Smooth muscle cell of the brain vasculature (primary cell): ENCODE data around the gene R3HDM2.
A peak's percentile ranks its signal among the peaks of the same experiment; 100 is the strongest.
"Not testable (repeated sequence)": the region's sequence is repeated elsewhere in the genome, so short reads cannot be mapped to it uniquely, and the experiment has no call there.

Source experiments
- DNase-seq: peaks from one replicate; pipeline ENCODE4 v3.0.0-alpha.2; 2012; ENCODE audit warnings: low read depth, low spot score

The R3HDM2 gene

DNA sequence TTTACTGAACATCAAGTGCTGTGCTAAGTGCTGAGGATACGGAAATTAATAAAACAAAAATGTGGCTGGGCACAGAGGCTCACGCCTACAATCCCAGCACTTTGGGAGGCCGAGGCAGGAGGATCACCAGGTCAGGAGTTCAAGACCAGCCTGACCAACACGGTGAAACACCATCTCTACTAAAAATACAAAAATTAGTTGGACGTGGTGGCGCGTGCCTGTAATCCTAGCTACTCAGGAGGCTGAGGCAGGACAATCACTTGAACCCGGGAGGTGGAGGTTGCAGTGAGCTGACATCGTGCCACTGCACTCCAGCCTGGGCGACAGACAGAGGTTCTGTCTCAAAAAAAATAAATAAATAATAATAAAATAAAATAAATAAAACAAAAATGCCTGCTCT is 3.9 kb downstream of the R3HDM2 start:
- DNase-seq: not testable (repeated sequence)

DNA sequence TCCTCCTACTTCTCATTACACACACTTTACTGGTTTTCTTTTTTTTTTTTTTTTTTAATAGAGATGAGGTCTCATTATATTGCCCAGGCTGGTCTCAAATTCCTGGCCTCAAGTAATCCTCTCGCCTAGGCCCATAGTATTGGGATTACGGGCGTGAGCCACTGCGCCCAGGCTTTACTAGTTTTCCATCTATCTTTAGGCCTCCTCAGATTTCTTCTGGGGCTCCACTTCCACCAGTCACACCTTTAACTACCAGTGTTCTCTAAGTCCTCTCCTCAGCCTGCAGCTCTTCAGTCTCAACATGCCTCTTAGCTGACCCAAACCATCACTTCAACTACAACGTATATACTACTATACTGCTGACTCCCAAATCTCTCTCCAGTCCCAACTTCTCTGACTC is 10.4 kb downstream of the R3HDM2 start:
- DNase-seq: no peak

DNA sequence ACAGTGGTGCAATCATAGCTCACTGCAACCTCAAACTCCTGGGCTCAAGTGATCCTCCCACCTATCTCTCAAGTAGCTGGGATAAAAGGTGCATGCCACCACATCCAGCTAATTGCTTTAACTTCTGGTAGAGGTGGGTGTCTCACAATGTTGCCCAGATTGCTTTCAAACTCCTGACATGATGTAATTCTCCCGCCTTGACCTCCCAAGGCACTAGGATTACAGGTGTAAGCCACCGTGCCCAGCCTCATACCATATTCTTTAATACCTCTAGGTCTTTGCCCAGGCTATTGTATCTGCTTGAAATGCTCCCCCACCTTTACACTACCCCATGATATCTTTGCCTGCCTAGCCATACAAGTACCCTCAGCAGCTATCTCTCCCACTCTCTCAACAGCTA is 11.3 kb downstream of the R3HDM2 start:
- DNase-seq: no peak

DNA sequence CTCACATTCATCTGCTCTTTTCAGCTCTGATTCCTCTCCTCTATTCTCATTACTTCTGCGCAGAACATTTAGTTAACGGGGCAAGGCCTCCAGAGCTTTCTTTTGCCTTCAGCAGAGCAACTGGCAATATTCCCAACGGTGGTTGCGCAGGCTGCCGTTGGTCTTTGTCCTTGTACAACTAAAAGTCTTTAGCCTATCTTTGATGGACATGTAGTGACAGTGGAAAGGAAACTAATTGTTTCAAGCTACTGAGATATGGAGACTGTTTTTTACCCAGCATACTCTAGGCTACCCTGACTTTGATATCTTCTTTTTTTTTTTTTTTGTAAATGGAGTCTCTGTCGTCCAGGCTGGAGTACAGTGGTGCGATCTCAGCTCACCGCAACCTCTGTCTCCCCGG is 12.6 kb downstream of the R3HDM2 start:
- DNase-seq: no peak

DNA sequence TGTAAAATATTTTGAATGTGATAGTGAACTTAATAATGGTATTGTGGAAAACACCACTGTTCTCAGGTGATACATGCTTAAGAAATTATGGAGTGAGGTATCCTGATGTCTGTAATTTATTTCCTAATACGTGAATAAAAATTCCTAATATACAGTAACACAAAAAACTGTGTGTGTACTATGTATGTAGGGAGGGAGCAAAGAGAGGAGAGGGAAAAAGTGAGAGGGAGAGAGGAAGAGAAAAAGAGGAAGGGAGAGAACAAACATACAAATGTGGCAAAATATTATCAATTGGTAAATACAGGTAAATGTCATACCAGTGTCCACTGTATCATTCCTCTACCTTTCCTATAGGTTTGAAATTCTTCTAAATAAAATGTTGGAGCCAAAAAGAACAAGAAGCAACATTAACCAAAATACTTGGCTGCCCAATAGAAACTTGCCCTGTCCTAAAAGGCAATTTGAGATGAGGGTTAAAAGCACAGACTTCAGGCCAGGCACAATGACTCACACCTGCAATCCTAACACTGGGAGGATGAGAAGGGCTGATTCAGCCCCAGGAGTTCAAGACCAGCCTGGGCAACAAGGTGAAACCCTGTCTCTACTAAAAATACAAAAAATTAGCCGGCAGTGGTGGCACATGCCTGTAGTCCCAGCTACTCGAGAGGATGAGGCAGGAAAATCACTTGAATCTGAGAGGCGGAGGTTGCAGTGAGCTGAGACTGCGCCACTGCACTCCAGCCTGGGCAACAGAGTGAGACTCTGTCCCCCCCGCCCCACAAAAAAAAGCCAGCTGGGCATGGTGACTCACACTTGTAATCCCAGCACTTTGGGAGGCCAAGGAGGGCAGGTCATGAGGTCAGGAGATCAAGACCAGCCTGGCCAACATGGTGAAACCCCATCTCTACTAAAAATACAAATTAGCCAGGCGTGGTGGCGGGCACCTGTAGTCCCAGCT is 14.5 kb downstream of the R3HDM2 start:
- no peak for DNase-seq

DNA sequence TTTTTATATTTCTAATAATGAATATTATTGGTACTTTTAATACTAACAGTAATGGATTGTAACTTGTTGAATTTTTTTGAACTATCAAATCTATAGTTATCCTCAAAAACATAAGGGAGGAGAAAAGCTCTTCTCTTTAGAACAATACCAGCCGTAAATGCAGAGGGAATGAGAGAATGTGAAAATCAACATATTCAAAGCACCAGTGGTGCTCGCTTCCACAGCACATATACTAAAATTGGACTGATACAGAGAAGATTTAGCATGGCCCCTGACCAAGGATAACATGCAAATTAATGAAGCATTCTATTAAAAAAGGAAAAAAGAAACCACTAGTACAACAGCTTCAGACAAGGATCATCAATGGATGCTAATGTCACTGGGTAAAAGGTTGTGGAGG is 15.8 kb downstream of the R3HDM2 start:
- DNase-seq: no peak

DNA sequence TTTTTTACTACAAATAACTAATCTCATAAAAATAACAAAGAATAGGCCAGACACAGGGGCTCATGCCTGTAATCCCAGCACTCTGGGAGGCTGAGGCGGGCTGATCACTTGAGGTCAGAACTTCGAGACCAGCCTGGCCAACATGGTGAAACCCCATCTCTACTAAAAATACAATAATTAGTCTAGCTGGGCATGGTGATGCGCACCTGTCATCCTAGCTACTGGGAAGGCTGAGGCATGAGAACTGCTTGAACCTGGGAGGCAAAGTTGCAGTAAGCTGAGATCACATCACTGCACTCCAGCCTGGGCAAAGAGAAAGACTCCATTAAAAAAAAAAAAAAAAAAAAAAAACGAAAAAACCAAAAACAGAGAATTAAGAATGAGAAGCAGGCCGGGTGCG is 16.7 kb downstream of the R3HDM2 start:
- DNase-seq: not testable (repeated sequence)

DNA sequence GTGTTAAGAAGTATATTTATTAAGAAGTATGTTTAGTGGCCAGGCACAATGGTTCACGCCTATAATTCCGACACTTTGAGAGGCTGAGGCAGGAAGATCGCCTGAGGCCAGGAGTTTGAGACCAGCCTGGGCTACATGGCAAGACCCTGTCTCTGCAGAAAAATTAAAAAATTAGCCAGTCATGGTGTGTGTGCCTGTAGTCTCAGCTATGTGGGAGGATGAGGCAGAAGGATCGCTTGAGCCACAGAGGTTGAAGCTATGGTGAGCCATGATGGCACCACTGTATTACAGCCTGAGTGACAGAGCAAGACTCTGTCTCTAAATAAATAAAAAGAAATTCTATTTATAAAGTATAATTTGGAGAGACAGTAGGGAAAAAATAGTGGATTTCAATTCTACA is 20.3 kb downstream of the R3HDM2 start:
- no peak for DNase-seq

DNA sequence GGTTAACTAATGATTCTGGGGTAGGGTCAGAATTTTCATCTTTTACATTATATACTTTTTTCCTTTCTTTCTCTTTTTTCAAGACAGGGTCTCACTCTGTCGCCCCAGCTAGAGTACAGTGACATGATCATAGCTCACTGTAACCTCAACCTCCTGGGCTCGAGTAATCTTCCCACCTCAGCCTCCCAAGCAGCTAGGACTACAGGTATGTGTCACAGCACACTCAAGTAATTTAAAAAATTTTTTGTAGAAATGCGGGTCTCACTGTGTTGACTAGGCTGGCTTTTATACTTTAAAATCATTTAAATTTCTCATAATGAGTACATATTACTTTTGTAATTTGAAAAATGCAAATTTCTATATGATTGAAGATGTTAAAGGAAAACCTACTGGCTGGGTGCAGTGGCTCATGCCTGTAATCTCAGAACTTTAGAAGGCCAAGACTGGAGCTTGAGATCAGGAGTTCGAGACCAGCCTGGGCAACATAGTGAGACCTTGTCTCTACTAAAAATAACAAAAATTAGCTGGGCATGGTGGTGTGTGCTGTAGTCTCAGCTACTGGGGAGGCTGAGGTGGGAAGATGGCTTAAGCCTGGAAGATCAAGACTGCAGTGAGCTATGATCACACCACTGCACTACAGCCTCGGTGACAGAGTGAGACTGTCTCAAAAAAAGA is 25.7 kb downstream of the R3HDM2 start:
- no peak for DNase-seq

DNA sequence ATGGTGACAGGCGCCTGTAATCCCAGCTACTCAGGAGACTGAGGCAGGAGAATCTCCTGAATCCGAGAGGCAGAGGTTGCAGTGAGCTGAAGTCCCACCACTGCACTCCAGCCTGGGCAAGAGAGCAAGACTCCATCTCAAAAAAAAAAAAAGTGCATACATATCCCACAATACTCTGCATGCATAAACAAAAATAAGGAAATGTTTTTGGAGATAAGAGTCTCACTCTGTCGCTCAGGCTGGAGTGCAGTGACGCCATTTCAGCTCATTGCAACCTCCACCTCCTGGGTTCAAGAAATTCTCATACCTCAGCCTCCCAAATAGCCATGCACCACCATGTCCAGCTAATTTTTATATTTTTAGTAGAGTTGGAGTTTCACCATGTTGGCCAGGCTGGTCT is 28.7 kb downstream of the R3HDM2 start:
- not testable (repeated sequence) for DNase-seq

DNA sequence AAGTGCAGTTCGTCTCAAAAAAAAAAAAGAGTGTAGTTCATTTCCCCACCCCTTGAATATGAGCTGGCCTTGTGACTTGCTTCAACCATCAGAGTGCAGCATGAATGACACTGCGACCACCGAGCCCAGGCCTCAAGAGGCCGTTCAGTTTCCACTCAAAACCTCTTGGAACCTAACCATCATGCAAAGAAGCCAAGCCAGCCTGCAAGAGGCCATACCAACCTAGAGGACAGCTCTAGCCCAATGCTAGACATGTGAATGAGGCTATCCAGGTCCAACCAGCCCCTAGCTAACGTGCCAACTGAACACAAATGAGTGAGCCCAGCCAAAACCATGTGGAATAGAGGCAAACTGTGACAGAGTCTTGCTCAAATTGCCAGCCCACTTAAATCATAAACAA is 29.7 kb downstream of the R3HDM2 start:
- DNase-seq: no peak

DNA sequence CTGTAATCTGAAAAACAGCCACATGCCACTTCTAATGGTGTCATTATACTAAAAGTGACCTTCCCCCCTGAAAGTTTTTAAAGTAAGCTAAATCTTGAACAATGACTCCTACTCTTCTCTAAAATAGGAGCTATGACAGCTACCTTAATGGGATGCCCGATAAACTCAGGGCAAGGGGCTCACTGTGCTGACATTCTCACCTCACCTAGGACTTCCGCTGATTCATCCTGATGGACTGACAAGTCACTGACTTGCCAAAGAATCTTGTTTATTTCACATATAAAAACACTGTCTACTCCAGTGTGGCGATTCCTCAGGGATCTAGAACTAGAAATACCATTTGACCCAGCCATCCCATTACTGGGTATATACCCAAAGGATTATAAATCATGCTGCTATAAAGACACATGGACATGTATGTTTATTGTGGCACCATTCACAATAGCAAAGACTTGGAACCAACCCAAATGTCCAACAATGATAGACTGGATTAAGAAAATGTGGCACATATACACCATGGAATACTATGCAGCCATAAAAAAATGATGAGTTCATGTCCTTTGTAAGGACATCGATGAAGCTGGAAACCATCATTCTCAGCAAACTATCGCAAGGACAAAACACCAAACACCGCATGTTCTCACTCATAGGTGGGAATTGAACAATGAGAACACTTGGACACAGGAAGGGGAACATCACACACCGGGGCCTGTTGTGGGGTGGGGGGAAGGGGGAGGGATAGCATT is 31.0 kb downstream of the R3HDM2 start:
- DNase-seq: not testable (repeated sequence)

DNA sequence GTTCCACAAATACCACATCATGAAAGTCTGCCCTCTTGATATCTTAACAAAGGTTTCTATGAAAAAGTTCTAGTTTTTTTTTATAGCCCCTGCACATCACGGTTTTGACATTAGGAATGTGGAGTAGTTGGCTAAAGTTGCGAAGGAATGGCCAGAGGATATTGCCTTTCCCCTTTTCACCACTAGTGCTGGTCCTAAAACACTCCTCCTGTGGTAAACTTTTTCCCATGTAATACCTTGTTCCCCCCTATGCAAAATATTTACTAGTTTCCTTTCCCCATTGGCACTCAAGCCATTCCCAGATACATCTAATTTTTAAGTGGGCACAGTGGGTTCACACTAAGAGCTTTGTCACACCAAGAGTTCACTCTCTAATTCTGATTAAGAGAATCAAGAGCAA is 33.4 kb downstream of the R3HDM2 start:
- no peak for DNase-seq

DNA sequence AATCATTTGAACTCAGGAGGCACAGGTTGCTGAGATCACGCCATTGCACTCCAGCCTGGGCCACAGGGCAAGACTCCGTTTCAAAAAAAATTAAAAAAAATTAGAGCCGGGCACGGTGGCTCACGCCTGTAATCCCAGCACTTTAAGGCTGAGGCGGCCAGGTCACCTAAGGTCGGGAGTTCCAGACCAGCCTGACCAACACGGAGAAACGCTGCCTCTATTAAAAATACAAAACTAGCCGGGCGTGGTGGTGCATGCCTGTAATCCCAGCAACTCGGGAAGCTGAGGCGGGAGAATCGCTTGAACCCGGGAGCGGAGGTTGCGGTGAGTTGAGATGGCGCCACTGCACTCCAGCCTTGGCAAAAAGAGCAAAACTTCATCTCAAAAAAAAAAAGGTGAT is 35.7 kb downstream of the R3HDM2 start:
- no peak for DNase-seq

DNA sequence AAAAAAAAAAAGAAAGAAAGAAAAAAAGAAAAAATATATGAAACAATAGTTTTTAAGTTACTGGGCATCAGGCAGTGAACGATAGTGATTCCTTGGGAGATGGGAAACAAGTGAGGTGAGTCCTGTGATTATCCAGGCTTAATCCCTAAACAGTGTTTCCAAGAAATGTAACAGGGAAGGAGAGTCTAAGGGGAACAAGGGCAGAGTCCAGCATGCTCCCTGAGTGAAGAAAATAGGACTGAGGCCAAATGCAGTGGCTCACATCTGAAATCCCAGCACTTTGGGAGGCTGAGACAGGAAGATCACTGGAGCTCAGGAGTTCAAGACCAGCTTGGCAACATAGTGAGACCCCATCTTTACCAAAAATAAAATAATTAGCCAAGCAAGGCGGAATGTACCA is 40.7 kb downstream of the R3HDM2 start:
- DNase-seq: no peak

DNA sequence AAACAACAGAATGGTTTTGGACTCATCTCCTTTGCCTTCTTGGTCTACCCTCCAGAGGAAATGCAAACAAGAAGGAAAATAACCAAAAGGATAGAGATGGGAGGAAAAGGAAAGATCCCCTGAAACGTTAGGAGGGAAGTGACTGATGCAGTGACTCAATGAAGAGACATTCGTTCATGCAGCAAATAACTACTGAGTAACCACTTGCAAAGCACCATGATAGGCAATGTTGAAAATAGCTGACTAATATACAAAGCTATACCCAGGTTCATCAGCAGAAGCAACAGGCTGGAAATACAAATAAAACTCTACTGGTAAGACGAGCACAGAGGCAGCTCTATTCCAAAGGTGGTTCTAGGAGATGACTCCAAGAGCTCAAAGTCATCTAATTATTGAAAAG is 41.8 kb downstream of the R3HDM2 start:
- peak; percentile 4 for DNase-seq

DNA sequence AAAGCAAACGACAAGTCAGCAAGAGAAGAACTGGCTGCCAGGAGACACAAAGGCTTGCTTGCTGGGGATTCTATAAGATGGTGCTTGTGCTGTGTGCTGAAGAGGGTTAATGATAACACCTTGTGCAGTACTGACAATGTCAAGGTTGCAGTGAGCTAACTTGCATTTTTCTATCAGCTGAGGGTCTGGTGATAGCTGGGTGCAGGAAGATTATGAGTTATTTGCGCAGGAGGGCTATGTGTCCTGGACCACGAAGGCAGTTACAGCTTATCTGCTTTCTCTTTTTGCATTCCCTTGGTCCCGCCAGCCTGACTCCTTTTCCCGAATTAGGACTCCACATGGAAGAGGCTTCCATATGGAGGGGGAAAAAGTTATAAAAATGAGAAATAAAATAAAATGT is 42.4 kb downstream of the R3HDM2 start:
- no peak for DNase-seq

DNA sequence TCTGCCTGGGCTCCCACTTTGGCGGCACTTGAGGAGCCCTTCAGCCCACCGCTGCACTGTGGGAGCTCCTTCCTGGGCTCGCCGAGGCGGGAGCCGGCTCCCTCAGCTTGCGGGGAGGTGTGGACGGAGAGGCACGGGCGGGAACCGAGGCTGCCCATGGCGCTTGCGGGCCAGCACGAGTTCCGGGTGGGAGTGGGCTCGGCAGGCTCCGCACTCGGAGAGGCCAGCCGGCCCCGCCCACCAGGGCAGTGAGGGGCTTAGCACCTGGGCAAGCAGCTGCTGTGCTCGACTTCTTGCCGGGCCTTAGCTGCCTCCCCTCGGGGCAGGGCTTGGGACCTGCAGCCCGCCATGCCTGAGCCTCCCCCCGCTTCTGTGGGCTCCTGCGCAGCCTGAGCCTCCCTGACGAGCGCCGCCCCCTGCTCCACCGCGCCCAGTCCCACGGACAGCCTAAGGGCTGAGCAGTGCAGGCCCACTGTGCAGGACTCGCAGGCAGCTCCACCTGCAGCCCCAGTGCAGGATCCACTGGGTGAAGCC is 44.6 kb downstream of the R3HDM2 start:
- DNase-seq: no peak

DNA sequence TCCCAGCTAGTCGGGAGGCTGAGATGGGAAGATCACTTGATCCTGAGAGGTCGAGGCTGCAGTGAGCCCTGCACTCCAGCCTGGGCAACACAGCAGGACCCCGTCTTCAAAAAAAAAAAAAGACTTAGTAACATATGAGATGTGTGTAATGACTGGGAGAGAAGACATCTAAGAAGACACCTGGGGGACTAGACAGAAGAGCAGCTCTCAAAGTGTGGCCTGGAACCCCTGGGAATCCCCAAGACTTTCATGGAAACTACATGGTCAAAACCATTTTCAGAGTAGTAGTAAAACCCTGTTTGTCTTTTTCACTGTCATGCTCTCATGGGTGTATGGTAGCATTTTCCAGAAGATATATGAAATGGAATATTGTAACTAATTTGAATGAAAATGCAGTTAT is 45.3 kb downstream of the R3HDM2 start:
- DNase-seq: no peak

DNA sequence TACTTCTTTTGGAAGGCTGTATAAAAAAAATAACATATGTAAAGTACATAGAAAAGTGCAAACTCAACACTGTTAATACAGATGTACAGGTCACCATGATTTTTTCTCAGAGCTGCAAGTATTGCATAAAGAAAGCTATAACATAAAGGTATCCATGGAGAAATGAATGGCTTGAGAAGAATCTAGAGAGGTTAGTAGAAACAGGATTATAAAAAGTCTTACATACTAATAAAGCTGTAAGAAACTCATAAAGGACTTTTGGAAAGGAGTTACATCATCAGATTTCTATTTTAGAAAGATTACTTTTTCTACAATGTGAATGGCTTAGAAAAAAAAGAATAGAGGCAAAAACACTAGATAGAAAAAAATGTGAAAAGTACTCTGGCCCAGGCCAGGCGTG is 46.4 kb downstream of the R3HDM2 start:
- no peak for DNase-seq

DNA sequence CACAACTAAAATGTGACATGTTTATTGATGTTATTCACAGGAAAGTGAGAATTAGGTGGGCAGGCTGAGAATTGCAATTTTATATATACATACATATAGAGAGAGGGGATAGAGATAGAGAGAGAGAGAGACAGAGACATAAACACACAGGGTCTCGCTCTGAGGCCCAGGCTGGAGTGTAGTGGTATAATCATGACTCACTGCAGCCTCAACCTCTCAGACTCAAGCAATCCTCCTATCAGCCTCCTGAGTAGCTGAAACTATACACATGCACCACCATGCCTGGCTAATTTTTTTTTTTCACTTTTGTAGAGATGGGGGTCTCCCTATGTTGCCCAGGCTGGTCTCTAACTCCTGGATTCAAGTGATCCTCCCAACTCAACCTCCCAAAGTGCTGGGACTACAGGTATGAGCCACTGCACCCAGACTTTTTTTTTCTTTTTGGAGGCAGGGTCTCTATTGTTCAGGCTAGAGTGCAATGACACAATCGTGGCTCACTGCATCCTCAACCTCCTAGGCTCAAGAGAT is 49.1 kb downstream of the R3HDM2 start:
- no peak for DNase-seq

DNA sequence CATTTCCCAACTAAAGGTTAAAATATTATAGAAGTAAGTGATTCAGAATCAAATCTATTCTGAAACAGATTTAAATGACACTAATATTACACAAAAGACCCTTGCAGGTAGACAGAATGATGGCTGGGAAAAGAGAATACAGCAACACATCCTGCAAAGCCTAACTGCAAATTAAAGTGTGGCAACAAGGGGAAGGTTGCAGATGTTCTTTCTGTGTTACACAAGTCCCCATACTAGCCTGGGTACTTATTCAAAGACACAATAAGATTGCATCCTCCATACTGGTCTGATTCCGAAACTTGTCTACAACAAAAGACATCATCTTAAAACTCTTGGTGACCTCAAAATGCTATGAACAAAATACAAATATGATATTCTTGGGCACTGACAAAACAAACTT is 50.5 kb downstream of the R3HDM2 start:
- DNase-seq: no peak
